HepG2 (cell line): ENCODE measurements around the gene IL3RA. TPM values are rescaled to one million over a fixed set of nuclear protein-coding genes. Genes with fewer than 3 reads are reported as not detected.
A peak's percentile ranks its signal among the peaks of the same experiment; 100 is the strongest.

Experiments
- CBX1 ChIP-seq: IDR thresholded peaks from one replicate; pipeline ENCODE4 v1.6.1; 2016; ENCODE audit warnings: antibody characterized with exemption, low read depth
- FOSL1 ChIP-seq: sonication (generic); formaldehyde crosslinking; IDR thresholded peaks from 2 replicates; pipeline ENCODE4 v1.9.0; 2021; ENCODE audit warnings: missing genetic modification reagents, borderline replicate concordance
- FOSL2 ChIP-seq: sonication (generic); formaldehyde crosslinking; IDR thresholded peaks from 2 replicates; pipeline ENCODE4 v1.4.0; 2020; ENCODE audit warnings: missing genetic modification reagents
- HDAC6 ChIP-seq: fragments of 200-600 bp; sonication (generic); IDR thresholded peaks from 2 replicates; pipeline ENCODE4 v1.7.0; 2017; ENCODE audit warnings: mild to moderate bottlenecking, antibody characterized with exemption, low read length, low read depth
- HOXA3 ChIP-seq: sonication (generic); formaldehyde crosslinking; IDR thresholded peaks from 2 replicates; pipeline ENCODE4 v1.5.0; 2020; ENCODE audit warnings: missing genetic modification reagents
- KMT2B ChIP-seq: IDR thresholded peaks from 2 replicates; pipeline ENCODE4 v1.6.1; 2016; ENCODE audit warnings: missing genetic modification reagents, missing compliant biosample characterization
- MED13 ChIP-seq: sonication (generic); formaldehyde crosslinking; IDR thresholded peaks from 2 replicates; pipeline ENCODE4 v1.5.0; 2020; ENCODE audit warnings: missing genetic modification reagents
- MIXL1 ChIP-seq: IDR thresholded peaks from 2 replicates; pipeline ENCODE4 v1.6.1; 2016
- MXD1 ChIP-seq: sonication (generic); formaldehyde crosslinking; IDR thresholded peaks from 2 replicates; pipeline ENCODE4 v1.4.0; 2020; ENCODE audit warnings: mild to moderate bottlenecking, missing genetic modification reagents
- NR2F6 ChIP-seq, 2 experiments: IDR thresholded peaks; 2 replicates each; pipeline ENCODE4 v1.6.1; 2016; ENCODE audit warnings: antibody characterized with exemption in 1 of 2, mild to moderate bottlenecking in 1 of 2
- SIN3B ChIP-seq: fragments of 150-350 bp; IDR thresholded peaks from 2 replicates; pipeline ENCODE4 v1.6.1; 2014; ENCODE audit warnings: low read length
- SP1 ChIP-seq, 2 experiments: fragments of 450-650 bp in 1 of 2; sonication (generic) in 1 of 2; formaldehyde crosslinking in 1 of 2; IDR thresholded peaks; 2 replicates each; pipeline versions ENCODE4 v1.4.0 to v1.6.1; 2016 to 2020; ENCODE audit warnings: missing genetic modification reagents in 1 of 2
- SSRP1 ChIP-seq: IDR thresholded peaks from 2 replicates; pipeline ENCODE4 v1.6.1; 2016; ENCODE audit warnings: control low read depth
- TBL1XR1 ChIP-seq: fragments of 150-350 bp; IDR thresholded peaks from 2 replicates; pipeline ENCODE4 v1.6.1; 2014; ENCODE audit warnings: borderline replicate concordance, low read length; ENCODE audit not compliant: partially characterized antibody
- U2AF1 ChIP-seq: fragments of 200-400 bp; formaldehyde crosslinking; optimal IDR thresholded peaks from 2 replicates; pipeline ENCODE3; 2017; ENCODE audit warnings: mild to moderate bottlenecking, low read depth, low read length
- ZFP90 ChIP-seq: sonication (generic); formaldehyde crosslinking; IDR thresholded peaks from 2 replicates; pipeline ENCODE4 v1.8.0; 2022; ENCODE audit warnings: missing genetic modification reagents, mild to moderate bottlenecking, inconsistent platforms, borderline replicate concordance
- ZMYM2 ChIP-seq: sonication (generic); formaldehyde crosslinking; IDR thresholded peaks from 2 replicates; pipeline ENCODE4 v1.8.0; 2022; ENCODE audit warnings: mild to moderate bottlenecking, missing genetic modification reagents
- ZNF318 ChIP-seq: sonication (generic); formaldehyde crosslinking; IDR thresholded peaks from 2 replicates; pipeline ENCODE4 v1.4.0; 2020; ENCODE audit warnings: mild to moderate bottlenecking, missing genetic modification reagents
- ZNF513 ChIP-seq: sonication (generic); formaldehyde crosslinking; conservative IDR thresholded peaks from 2 replicates; pipeline ENCODE4 v1.5.0; 2020; ENCODE audit warnings: missing genetic modification reagents
- ZNF615 ChIP-seq: sonication (generic); formaldehyde crosslinking; IDR thresholded peaks from 2 replicates; pipeline ENCODE4 v1.5.0; 2020; ENCODE audit warnings: mild to moderate bottlenecking, missing genetic modification reagents, borderline replicate concordance
- ZSCAN30 ChIP-seq: sonication (generic); formaldehyde crosslinking; IDR thresholded peaks from 2 replicates; pipeline ENCODE4 v1.5.0; 2020; ENCODE audit warnings: mild to moderate bottlenecking, missing genetic modification reagents
- polyA plus RNA-seq, 8 experiments: library from polyadenylated mRNA; depleted of rRNA in 3 of 8; stranded (reverse) in 7 of 8; unstranded in 1 of 8; fragments of >200 nt; fragmentation: Illumina TruSeq in 4 of 8; extraction: Trizol in 4 of 8; gene quantifications; 2 replicates each; pipeline versions ENCODE4 v1.2.1 to v1.2.3, GENCODE V29; 2011 to 2016; ENCODE audit warnings: low read depth in 4 of 8, missing spikeins in 1 of 8, mixed read lengths in 1 of 8; ENCODE audit not compliant: insufficient read depth in 1 of 8
- total RNA-seq, 5 experiments: library from RNA; depleted of rRNA; stranded (reverse); fragments of >200 nt; fragmentation: Illumina TruSeq; extraction: Trizol; gene quantifications; 2 replicates each; pipeline ENCODE4 v1.2.3, GENCODE V29; 2016; ENCODE audit warnings: low read depth in 1 of 5

The IL3RA gene
- total and polyA plus RNA-seq, 2 of the 13 experiments (the other 11 are each of a cell fraction or from before 2014, with no cell fraction given), result not detected

- TF ChIP-seq TBL1XR1 (peak; percentile 72), NR2F6 (IDR thresholded peaks at IDR 0.05) (no peak), NR2F6 (CRISPR knock-in tag; IDR thresholded peaks at IDR 0.05) (no peak), SP1 (IDR thresholded peaks at IDR 0.05) (0 out of 2 replicates have a peak, but pooled peaks have one; percentile 41), SP1 (CRISPR knock-in tag; IDR thresholded peaks at IDR 0.05) (peak; percentile 95), SIN3B (no peak), FOSL1 (no peak), MXD1 (CRISPR knock-in tag) (peak; percentile 90), ZNF513 (peak; percentile 88; the same call in 1 of the 2 replicates), ZMYM2 (CRISPR knock-in tag) (no peak), HDAC6 (no peak), KMT2B (no peak; the same call in 1 of the 2 replicates), HOXA3 (peak; percentile 78; the same call in 1 of the 2 replicates), SSRP1 (peak; percentile 96), MED13 (CRISPR knock-in tag) (peak; percentile 58), U2AF1 (no peak), MIXL1 (CRISPR knock-in tag) (no peak), FOSL2 (CRISPR knock-in tag) (peak; percentile 14; the same call in 1 of the 2 replicates), ZNF615 (CRISPR knock-in tag) (no peak), ZFP90 (CRISPR knock-in tag) (no peak; the same call in 1 of the 2 replicates), ZNF318 (CRISPR knock-in tag) (0 out of 2 replicates have a peak, but pooled peaks have one; percentile 27), ZSCAN30 (CRISPR knock-in tag) (no peak), CBX1 (peak; percentile 85)
These were observed 55.3 kb downstream of the IL3RA start, which contains the start of gene SLC25A6 (continued) for GRCh38 chrX:1391707-1392375.
